Mucosa of gallbladder (tissue), 1 donor: ENCODE data around the gene GREB1. TPM values are rescaled to one million over a fixed set of nuclear protein-coding genes. Genes with fewer than 3 reads are reported as not detected.

Experiments
- DNase-seq: peaks from one replicate; pipeline ENCODE4 v3.0.0-alpha.2; 2020; ENCODE audit warnings: low spot score
- total RNA-seq: library from RNA; stranded (reverse); gene quantifications from one replicate; pipeline ENCODE4 v1.2.1, GENCODE V29; 2021
- donor health status: DM: no; HTN: no; CAD: no.

Gene GREB1
- total RNA-seq, 1 donor from 2014 or later = 12.5 TPM

- DNase-seq = no peak
These were observed 149.6 kb downstream of the GREB1 start for GRCh38 chr2:11683476-11683875.

GRCh38 chr2:11683966-11684365 lies 150.1 kb downstream of the GREB1 start:
- DNase-seq = no peak

GRCh38 chr2:11684894-11685460 lies 151.1 kb downstream of the GREB1 start:
- DNase-seq = no peak

GRCh38 chr2:11685906-11686470 lies 152.1 kb downstream of the GREB1 start:
- no peak for DNase-seq

GRCh38 chr2:11687736-11688135 lies 153.9 kb downstream of the GREB1 start:
- DNase-seq = no peak

- peak; percentile 82 for DNase-seq
These were observed 154.6 kb downstream of the GREB1 start for GRCh38 chr2:11688222-11689069.

GRCh38 chr2:11691076-11691660 lies 157.3 kb downstream of the GREB1 start:
- DNase-seq = no peak

Other genes with a start within 250 kb of the GREB1 start
- 42.2 TPM for gene ROCK2, start 189.4 kb upstream of the GREB1 start, total RNA-seq
- gene E2F6, start 67.9 kb upstream of the GREB1 start, total RNA-seq = 9.0 TPM
- gene NTSR2, start 136.2 kb downstream of the GREB1 start, total RNA-seq = not detected
- 51.1 TPM for gene LPIN1, start 212.6 kb downstream of the GREB1 start, total RNA-seq